Renal cortex interstitium (tissue), 11 donors: ENCODE data around the gene LMNA. TPM values are rescaled to one million over a fixed set of nuclear protein-coding genes. Genes with fewer than 3 reads are reported as not detected.
"Not testable (repeated sequence)": the region's sequence is repeated elsewhere in the genome, so short reads cannot be mapped to it uniquely, and the experiment has no call there.

Experiments used
- DNase-seq, 11 donors: peaks; one replicate each; pipeline ENCODE4 v3.0.0-alpha.2; 2013; ENCODE audit warnings: low read depth in 9 of 11, low spot score in 4 of 11; ENCODE audit errors: extremely low read depth in 1 of 11
- polyA plus RNA-seq, 3 donors: library from polyadenylated mRNA; unstranded; fragments of 120-200 nt; gene quantifications; one replicate each; pipeline ENCODE4 v1.2.1, GENCODE V29; 2013; ENCODE audit not compliant: insufficient read length in 3 of 3

LMNA gene
- polyA plus RNA-seq, 3 donors, result 67.7 to 140 (median 93.9) TPM

DNA sequence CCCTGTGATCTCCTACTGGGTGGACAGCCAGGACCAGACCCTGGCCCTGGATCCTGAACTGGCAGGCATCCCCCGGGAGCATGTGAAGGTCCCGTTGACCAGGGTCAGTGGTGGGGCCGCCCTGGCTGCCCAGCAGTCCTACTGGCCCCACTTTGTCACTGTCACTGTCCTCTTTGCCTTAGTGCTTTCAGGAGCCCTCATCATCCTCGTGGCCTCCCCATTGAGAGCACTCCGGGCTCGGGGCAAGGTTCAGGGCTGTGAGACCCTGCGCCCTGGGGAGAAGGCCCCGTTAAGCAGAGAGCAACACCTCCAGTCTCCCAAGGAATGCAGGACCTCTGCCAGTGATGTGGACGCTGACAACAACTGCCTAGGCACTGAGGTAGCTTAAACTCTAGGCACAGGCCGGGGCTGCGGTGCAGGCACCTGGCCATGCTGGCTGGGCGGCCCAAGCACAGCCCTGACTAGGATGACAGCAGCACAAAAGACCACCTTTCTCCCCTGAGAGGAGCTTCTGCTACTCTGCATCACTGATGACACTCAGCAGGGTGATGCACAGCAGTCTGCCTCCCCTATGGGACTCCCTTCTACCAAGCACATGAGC, 62.2 kb downstream of the LMNA start:
- no peak for DNase-seq

DNA sequence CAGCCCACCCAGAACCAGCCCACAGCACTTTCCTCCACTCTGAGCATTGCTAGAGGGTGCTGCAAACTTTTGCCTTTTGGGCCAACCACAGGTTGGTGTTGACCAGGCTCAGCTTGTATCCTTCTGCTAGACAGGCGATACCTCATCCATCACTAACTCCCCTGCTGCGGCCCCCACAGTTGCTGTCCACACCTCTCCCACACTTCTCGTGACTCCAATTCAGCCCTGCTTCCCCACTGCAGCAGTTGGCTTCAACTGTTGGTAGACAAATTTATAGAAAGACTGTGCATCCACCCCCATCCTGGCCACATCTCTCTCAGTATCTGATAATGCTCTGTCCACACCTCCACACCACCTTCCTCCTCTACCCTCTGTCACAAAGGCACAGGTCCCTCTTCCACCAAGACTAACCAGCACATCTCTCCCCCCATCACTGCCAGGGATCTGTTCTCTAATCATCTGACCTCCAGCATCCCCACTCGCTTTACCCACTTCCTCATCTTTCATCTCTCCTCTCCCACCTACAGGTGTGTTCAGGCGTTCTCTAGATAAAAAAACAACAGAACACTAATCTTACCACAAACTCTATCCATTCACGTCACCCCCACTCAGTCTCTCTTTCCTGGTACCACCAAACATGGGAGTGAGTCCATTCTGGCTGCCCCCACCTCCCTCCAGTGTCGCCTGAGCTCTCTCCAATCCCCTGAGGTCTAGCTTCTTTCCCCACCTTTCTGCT, 63.6 kb downstream of the LMNA start:
- no peak for DNase-seq

GRCh38 chr1:156180471-156180870, 66.0 kb downstream of the LMNA start:
- no peak for DNase-seq

- DNase-seq, result not testable (repeated sequence)
Measured at GRCh38 chr1:156181391-156181924, 66.9 kb downstream of the LMNA start.

DNA sequence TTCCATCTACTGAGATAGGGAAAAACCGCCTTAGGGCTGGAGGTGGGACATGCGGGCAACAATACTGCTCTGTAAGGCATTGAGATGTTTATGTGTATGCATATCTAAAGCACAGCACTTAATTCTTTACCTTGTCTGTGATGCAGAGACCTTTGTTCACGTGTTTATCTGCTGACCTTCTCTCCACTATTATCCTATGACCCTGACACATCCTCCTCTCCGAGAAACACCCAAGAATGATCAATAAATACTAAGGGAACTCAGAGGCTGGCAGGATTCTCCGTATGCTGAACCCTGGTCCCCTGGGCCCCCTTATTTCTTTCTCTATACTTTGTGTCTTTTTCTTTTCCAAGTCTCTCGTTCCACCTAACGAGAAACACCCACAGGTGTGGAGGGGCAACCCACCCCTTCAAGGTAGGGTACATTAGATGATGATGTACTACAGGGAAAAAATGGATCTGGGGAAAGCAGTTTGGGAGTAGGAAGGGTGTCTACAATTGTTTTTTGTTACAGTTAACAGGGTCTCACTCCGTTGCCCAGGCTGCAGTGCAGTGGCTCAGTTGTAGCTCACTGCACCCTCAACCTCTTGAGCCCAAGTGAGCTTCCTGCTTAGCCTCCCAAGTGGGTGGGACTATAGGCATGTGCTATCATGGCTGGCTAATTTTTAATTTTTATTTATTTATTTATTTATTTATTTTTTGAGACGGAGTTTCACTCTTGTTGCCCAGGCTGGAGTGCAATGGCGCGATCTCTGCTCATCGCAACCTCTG, 67.7 kb downstream of the LMNA start:
- not testable (repeated sequence) for DNase-seq

- DNase-seq, result not testable (repeated sequence)
Measured at GRCh38 chr1:156186347-156187177, 72.1 kb downstream of the LMNA start.

Other genes with a start within 250 kb of the LMNA start
- gene RIT1, start 203.4 kb upstream of the LMNA start, polyA plus RNA-seq, result 10 to 100 TPM; 49.2 to 56.8 (median 50.6) TPM
- 10 to 100 TPM; 48.4 to 81.3 (median 52.5) TPM for gene KHDC4, start 180.3 kb upstream of the LMNA start, polyA plus RNA-seq
- gene RXFP4, start 173.1 kb upstream of the LMNA start, polyA plus RNA-seq, result under 1 TPM in 2 of 3 donors, not detected in 1; 0.09 to 0.25 TPM
- gene ARHGEF2, start 136.2 kb upstream of the LMNA start, polyA plus RNA-seq, result 10 to 100 TPM; 75.4 to 82.0 (median 77.6) TPM
- gene SSR2, start 93.8 kb upstream of the LMNA start, polyA plus RNA-seq, result 100 to 1,000 TPM; 351 to 415 (median 404) TPM
- 10 to 100 TPM; 53.3 to 57.8 (median 53.7) TPM for gene UBQLN4, start 60.9 kb upstream of the LMNA start, polyA plus RNA-seq
- 10 to 100 TPM; 51.4 to 65.5 (median 58.1) TPM for gene LAMTOR2, start 59.9 kb upstream of the LMNA start, polyA plus RNA-seq
- 10 to 100 TPM; 46.2 to 67.0 (median 47.6) TPM for gene RAB25, start 53.6 kb upstream of the LMNA start, polyA plus RNA-seq
- 10 to 100 TPM; 42.4 to 54.4 (median 48.0) TPM for gene MEX3A, start 32.2 kb upstream of the LMNA start, polyA plus RNA-seq
- 10 to 100 TPM; 16.6 to 27.8 (median 18.4) TPM for gene SEMA4A, start 38.9 kb downstream of the LMNA start, polyA plus RNA-seq
- gene SLC25A44, start 79.4 kb downstream of the LMNA start, polyA plus RNA-seq, result 10 to 100 TPM; 26.1 to 36.0 (median 32.3) TPM
- 10 to 100 TPM; 79.5 to 96.1 (median 93.1) TPM for gene PMF1, start 98.3 kb downstream of the LMNA start, polyA plus RNA-seq
- gene BGLAP, start 127.5 kb downstream of the LMNA start, polyA plus RNA-seq, result 1 to 10 TPM; 2.1 to 6.7 (median 2.3) TPM
- 1 to 10 TPM; 4.3 to 7.0 (median 5.1) TPM for gene PAQR6, start 133.3 kb downstream of the LMNA start, polyA plus RNA-seq
- 10 to 100 TPM; 53.7 to 67.6 (median 66.5) TPM for gene SMG5, start 168.1 kb downstream of the LMNA start, polyA plus RNA-seq
- 1 to 10 TPM; 5.8 to 6.6 (median 6.5) TPM for gene TMEM79, start 169.6 kb downstream of the LMNA start, polyA plus RNA-seq
- gene GLMP, start 181.0 kb downstream of the LMNA start, polyA plus RNA-seq, result 10 to 100 TPM; 52.1 to 71.2 (median 64.5) TPM
- not detected for gene VHLL, start 184.6 kb downstream of the LMNA start, polyA plus RNA-seq
- 100 to 1,000 TPM; 300 to 385 (median 351) TPM for gene CCT3, start 223.6 kb downstream of the LMNA start, polyA plus RNA-seq
- 1 to 10 TPM in 1 of 3 donors, under 1 TPM in 2; 0.78 to 2.3 (median 0.82) TPM for gene TSACC, start 223.8 kb downstream of the LMNA start, polyA plus RNA-seq